Muscle of arm (tissue), 12 donors: ENCODE results near the gene B4GALNT3. TPM values are rescaled to one million over a fixed set of nuclear protein-coding genes. Genes with fewer than 3 reads are reported as not detected.

Source experiments
- DNase-seq: peaks from one replicate; pipeline ENCODE4 v3.0.0-alpha.2; 2013
- polyA plus RNA-seq, 12 donors: library from polyadenylated mRNA; unstranded; fragments of 120-200 nt; gene quantifications; one replicate each; pipeline ENCODE4 v1.2.1, GENCODE V29; 2013; ENCODE audit not compliant: insufficient read length in 12 of 12

Gene B4GALNT3
- polyA plus RNA-seq, 12 donors, result 7.2 to 16.6 (median 11.5) TPM; not detected in 1

GRCh38 chr12:592024-592505 lies 132.3 kb downstream of the B4GALNT3 start:
- no peak for DNase-seq

GRCh38 chr12:593396-594270 lies 133.9 kb downstream of the B4GALNT3 start:
- no peak for DNase-seq

- no peak for DNase-seq
Observed at GRCh38 chr12:597926-598568, 138.3 kb downstream of the B4GALNT3 start.

GRCh38 chr12:599756-600155 lies 140.0 kb downstream of the B4GALNT3 start:
- DNase-seq, result no peak

GRCh38 chr12:601976-602699 lies 142.4 kb downstream of the B4GALNT3 start:
- no peak for DNase-seq

GRCh38 chr12:602700-603068 lies 142.9 kb downstream of the B4GALNT3 start:
- DNase-seq, result no peak

- DNase-seq, result no peak
Observed at GRCh38 chr12:604956-605355, 145.2 kb downstream of the B4GALNT3 start.

- peak; percentile 49 for DNase-seq
Observed at GRCh38 chr12:607541-608001, 147.8 kb downstream of the B4GALNT3 start.

- DNase-seq, result no peak
Observed at GRCh38 chr12:608413-608812, 148.7 kb downstream of the B4GALNT3 start.

- DNase-seq, result no peak
Observed at GRCh38 chr12:608921-609320, 149.2 kb downstream of the B4GALNT3 start.

- no peak for DNase-seq
Observed at GRCh38 chr12:611721-612120, 152.0 kb downstream of the B4GALNT3 start.

GRCh38 chr12:612293-612692 lies 152.6 kb downstream of the B4GALNT3 start:
- no peak for DNase-seq

- DNase-seq, result no peak
Observed at GRCh38 chr12:612886-613285, 153.1 kb downstream of the B4GALNT3 start.

Other genes with a start within 250 kb of the B4GALNT3 start
- 1 to 10 TPM in 1 of 12 donors, under 1 TPM in 9, not detected in 2; 0.27 to 1.1 (median 0.61) TPM for gene SLC6A12, start 245.8 kb upstream of the B4GALNT3 start, polyA plus RNA-seq
- gene SLC6A13, start 197.1 kb upstream of the B4GALNT3 start, polyA plus RNA-seq, result 1 to 10 TPM in 9 of 12 donors, under 1 TPM in 1, not detected in 2; 0.98 to 5.1 (median 2.2) TPM
- gene KDM5A, start 70.6 kb upstream of the B4GALNT3 start, polyA plus RNA-seq, result 10 to 100 TPM in 11 of 12 donors, not detected in 1; 22.1 to 32.1 (median 24.9) TPM
- 10 to 100 TPM in 5 of 12 donors, 1 to 10 TPM in 6, not detected in 1; 6.5 to 24.8 (median 9.9) TPM for gene CCDC77, start 58.3 kb upstream of the B4GALNT3 start, polyA plus RNA-seq
- 1 to 10 TPM in 10 of 12 donors, not detected in 2; 3.4 to 6.2 (median 4.8) TPM for gene NINJ2, start 203.5 kb downstream of the B4GALNT3 start, polyA plus RNA-seq